Gastroesophageal sphincter (tissue), 4 donors: ENCODE data around the gene ORM2. TPM values are rescaled to one million over a fixed set of nuclear protein-coding genes. Genes with fewer than 3 reads are reported as not detected.

ENCODE experiments used
- ATAC-seq: fragments of 150-250 bp; one replicate; pipeline ENCODE4 v1.9.1; 2016; ENCODE audit warnings: mild to moderate bottlenecking, moderate library complexity
- H3K27ac ChIP-seq, 4 donors: fragments of 200-600 bp; sonication (generic) in 3 of 4; 1 replicate in 3 of 4; 2 replicates in 1 of 4; pipeline ENCODE4 v1.5.1; 2016 to 2019
- H3K27me3 ChIP-seq: fragments of 200-600 bp; sonication (generic); one replicate; pipeline ENCODE4 v1.5.1; 2019
- H3K36me3 ChIP-seq, 2 donors: fragments of 200-600 bp; sonication (generic); one replicate each; pipeline ENCODE4 v1.5.1; 2019; ENCODE audit warnings: control low read depth in 1 of 2
- H3K4me1 ChIP-seq, 3 donors: fragments of 200-600 bp; sonication (generic); 1 replicate in 2 of 3; 2 replicates in 1 of 3; pipeline ENCODE4 v1.5.1; 2016 to 2019; ENCODE audit warnings: control low read depth in 2 of 3
- H3K4me3 ChIP-seq, 2 donors: fragments of 200-600 bp; sonication (generic); one replicate each; pipeline ENCODE4 v1.5.1; 2019; ENCODE audit warnings: mild to moderate bottlenecking in 1 of 2, moderate library complexity in 1 of 2
- H3K9me3 ChIP-seq, 3 donors: fragments of 200-600 bp; sonication (generic); one replicate each; pipeline ENCODE4 v1.5.1; 2017 to 2019; ENCODE audit warnings: control low read depth in 2 of 3
- CTCF ChIP-seq, 4 experiments: fragments of 200-600 bp in 2 of 4; fragments of 450-650 bp in 2 of 4; sonication (generic) in 1 of 4; IDR thresholded peaks; one replicate each; pipeline ENCODE4 v1.5.1; 2017 to 2019; ENCODE audit warnings: antibody characterized with exemption in 4 of 4, mild to moderate bottlenecking in 2 of 4, moderate library complexity in 2 of 4
- EP300 ChIP-seq: sonication (generic); formaldehyde crosslinking; IDR thresholded peaks from one replicate; pipeline ENCODE4 v1.6.1; 2017; ENCODE audit warnings: antibody characterized with exemption, mild to moderate bottlenecking
- POLR2A ChIP-seq, 2 donors: fragments of 450-650 bp; IDR thresholded peaks; one replicate each; pipeline ENCODE4 v1.6.1; 2017; ENCODE audit warnings: antibody characterized with exemption in 2 of 2, mild to moderate bottlenecking in 2 of 2, moderate library complexity in 1 of 2
- POLR2AphosphoS5 ChIP-seq: sonication (generic); formaldehyde crosslinking; IDR thresholded peaks from one replicate; pipeline ENCODE4 v1.6.1; 2017; ENCODE audit warnings: antibody characterized with exemption
- WGBS, 2 donors: methylation state at CpG; one replicate each; pipeline ENCODE4 v1.1.5; 2018; ENCODE audit warnings: low coverage in 1 of 2; 5-methylcytosine and 5-hydroxymethylcytosine counted together
- total RNA-seq, 4 donors: library from RNA; depleted of rRNA; stranded (reverse); fragments of >200 nt; gene quantifications; one replicate each; pipeline ENCODE4 v1.1.0, GENCODE V29; 2016

The ORM2 gene
- total RNA-seq, 4 donors from 2014 or later: not detected

GRCh38 chr9:114375386-114376175 is 45.9 kb downstream of the ORM2 start:
- 80 to 84% methylated on average over 8 to 9 of the region's 9 CpGs for WGBS, 2 donors
- no peaks in the 10 kb centered on the region for H3K9me3 ChIP-seq
- H3K27ac ChIP-seq: no peak overlapping the region
- H3K36me3 ChIP-seq: peaks cover 0 to 71% of the 10 kb centered on the region in 2 donors
- no peak for ATAC-seq
- no peak overlapping the region for H3K4me3 ChIP-seq
- no peaks in the 10 kb centered on the region for H3K27me3 ChIP-seq
- H3K4me1 ChIP-seq: peaks cover 0 to 39% (median 4%) of the 10 kb centered on the region in 3 donors
- TF ChIP-seq POLR2AphosphoS5 (no peak), CTCF (IDR thresholded peaks at IDR 0.05) (no peak), POLR2A (IDR thresholded peaks at IDR 0.05) (no peak), EP300 (no peak)

GRCh38 chr9:114376586-114377445 is 47.1 kb downstream of the ORM2 start:
- H3K36me3 ChIP-seq: peaks cover 0 to 73% of the 10 kb centered on the region in 2 donors
- no peak overlapping the region for H3K4me3 ChIP-seq
- peaks cover 0 to 27% (median 4%) of the 10 kb centered on the region in 3 donors for H3K4me1 ChIP-seq
- no peak for ATAC-seq
- H3K27me3 ChIP-seq: no peaks in the 10 kb centered on the region
- TF ChIP-seq POLR2A (IDR thresholded peaks at IDR 0.05) (no peak), CTCF (IDR thresholded peaks at IDR 0.05) (no peak), EP300 (no peak), POLR2AphosphoS5 (no peak)
- no peaks in the 10 kb centered on the region for H3K9me3 ChIP-seq
- H3K27ac ChIP-seq: no peak overlapping the region
- 89 to 100% methylated on average over 1 to 3 of the region's 19 CpGs for WGBS, 2 donors

GRCh38 chr9:114378016-114378415 is 48.3 kb downstream of the ORM2 start:
- Histone ChIP-seq H3K4me3 (no peak overlapping the region), H3K27me3 (no peaks in the 10 kb centered on the region), H3K4me1 (peaks cover 0 to 27% (median 8%) of the 10 kb centered on the region in 3 donors), H3K27ac (no peak overlapping the region), H3K36me3 (peaks cover 0 to 68% of the 10 kb centered on the region in 2 donors), H3K9me3 (no peaks in the 10 kb centered on the region)
- no peak for ATAC-seq
- 85 to 90% methylated on average over 4 to 8 of the region's 8 CpGs for WGBS, 2 donors
- TF ChIP-seq POLR2A (IDR thresholded peaks at IDR 0.05) (no peak), POLR2AphosphoS5 (no peak), CTCF (IDR thresholded peaks at IDR 0.05) (no peak), EP300 (no peak)

- TF ChIP-seq POLR2A (IDR thresholded peaks at IDR 0.05) (no peak), EP300 (no peak), CTCF (IDR thresholded peaks at IDR 0.05) (no peak), POLR2AphosphoS5 (no peak)
- Histone ChIP-seq H3K9me3 (no peaks in the 10 kb centered on the region), H3K27ac (no peak overlapping the region), H3K4me3 (no peak overlapping the region), H3K4me1 (peaks cover 0 to 33% (median 16%) of the 10 kb centered on the region in 3 donors), H3K27me3 (no peaks in the 10 kb centered on the region), H3K36me3 (peaks cover 0 to 63% of the 10 kb centered on the region in 2 donors)
- 100% methylated on average over 2 to 3 of the region's 5 CpGs for WGBS, 2 donors
- no peak for ATAC-seq
These were observed 49.2 kb downstream of the ORM2 start for GRCh38 chr9:114378883-114379282.

Other genes with a start within 250 kb of the ORM2 start
- gene KIF12, start 230.6 kb upstream of the ORM2 start, total RNA-seq: not detected
- 1 to 10 TPM; 1.0 to 5.7 (median 3.3) TPM for gene COL27A1, start 174.3 kb upstream of the ORM2 start, total RNA-seq
- 1 to 10 TPM in 1 of 4 donors, not detected in 3; 1.6 TPM for gene ORM1, start 6.8 kb upstream of the ORM2 start, total RNA-seq
- 10 to 100 TPM in 3 of 4 donors, 1 to 10 TPM in 1; 8.8 to 24.3 (median 19.0) TPM for gene AKNA, start 58.1 kb downstream of the ORM2 start, total RNA-seq
- 10 to 100 TPM in 3 of 4 donors, 1 to 10 TPM in 1; 8.4 to 12.9 (median 11.0) TPM for gene WHRN, start 175.6 kb downstream of the ORM2 start, total RNA-seq